CD4-positive, alpha-beta T cell (primary cell): ENCODE results near the gene SENP6. TPM values are rescaled to one million over a fixed set of nuclear protein-coding genes. Genes with fewer than 3 reads are reported as not detected.

Source experiments
- ATAC-seq: fragments of 200-7000 bp; cut with Tn5 transposase; one replicate; pipeline ENCODE4 v1.10.0; 2022; ENCODE audit warnings: mild to moderate bottlenecking; ENCODE audit not compliant: poor library complexity
- CTCF ChIA-PET: fragments of 350-600 bp; sonication (Branson Sonifier 250); formaldehyde crosslinking; loops from one replicate; lab custom pipeline; 2021; ENCODE audit warnings: antibody characterized with exemption, inconsistent platforms; lab: Charles Lee
- POLR2A ChIA-PET: fragments of 350-600 bp; sonication (Branson Sonifier 250); formaldehyde crosslinking; loops from one replicate; lab custom pipeline; 2021; ENCODE audit warnings: antibody characterized with exemption, inconsistent platforms; lab: Charles Lee
- DNase-seq, 14 experiments: peaks; one replicate each; pipeline ENCODE4 v3.0.0-alpha.2; 2013 to 2020; ENCODE audit warnings: mixed read lengths in 2 of 14
- H3K27ac ChIP-seq, 2 donors: one replicate each; pipeline versions ENCODE4 v1.5.1 to v1.7.0; 2013; ENCODE audit warnings: low read length in 2 of 2, low read depth in 1 of 2, mild to moderate bottlenecking in 1 of 2
- H3K27me3 ChIP-seq, 2 experiments: 1 replicate in 1 of 2; 2 replicates in 1 of 2; pipeline versions ENCODE4 v1.6.1 to v1.7.0; 2013; ENCODE audit warnings: low read length in 2 of 2, control low read depth in 1 of 2, mild to moderate bottlenecking in 1 of 2, moderate library complexity in 1 of 2; ENCODE audit not compliant: insufficient read depth in 2 of 2, control insufficient read depth in 1 of 2
- H3K36me3 ChIP-seq: one replicate; pipeline ENCODE4 v1.6.1; 2013; ENCODE audit warnings: low read length, control low read depth; ENCODE audit not compliant: insufficient read depth
- H3K4me1 ChIP-seq: one replicate; pipeline ENCODE4 v1.6.1; 2013; ENCODE audit warnings: low read length, control low read depth; ENCODE audit not compliant: insufficient read depth
- H3K4me3 ChIP-seq: one replicate; pipeline ENCODE4 v1.5.1; 2013; ENCODE audit warnings: mild to moderate bottlenecking, low read length, moderate library complexity
- H3K9me3 ChIP-seq, 2 experiments: 1 replicate in 1 of 2; 2 replicates in 1 of 2; pipeline versions ENCODE4 v1.6.1 to v1.7.0; 2013; ENCODE audit warnings: low read length in 2 of 2, mild to moderate bottlenecking in 2 of 2, control low read depth in 1 of 2, moderate library complexity in 1 of 2; ENCODE audit not compliant: control insufficient read depth in 1 of 2, insufficient read depth in 1 of 2
- H3K27ac Mint-ChIP-seq: one replicate; pipeline ENCODE4 v1.8.0; 2020; ENCODE audit warnings: mixed read lengths
- H3K27me3 Mint-ChIP-seq: one replicate; pipeline ENCODE4 v1.8.0; 2021; ENCODE audit warnings: mixed read lengths
- H3K36me3 Mint-ChIP-seq: one replicate; pipeline ENCODE4 v1.8.0; 2021; ENCODE audit warnings: low read depth, mixed read lengths
- H3K4me1 Mint-ChIP-seq: one replicate; pipeline ENCODE4 v1.8.0; 2021; ENCODE audit warnings: low read depth, mixed read lengths
- H3K4me3 Mint-ChIP-seq: one replicate; pipeline ENCODE4 v1.8.0; 2020; ENCODE audit warnings: mild to moderate bottlenecking, mixed read lengths
- H3K9me3 Mint-ChIP-seq: one replicate; pipeline ENCODE4 v1.8.0; 2020; ENCODE audit warnings: mixed read lengths
- intact Hi-C, 2 experiments: fragments of 100-400 bp; cut with DNase I in 1 of 2; cut with micrococcal nuclease in 1 of 2; formaldehyde crosslinking; loops; one replicate each; pipeline versions ENCODE4 v1.15.1 to v1.9.0; 2023 to 2025; cut with DNase I, micrococcal nuclease
- total RNA-seq, 174 experiments: library from RNA in 2 of 174; stranded (reverse) in 2 of 174; gene quantifications; one replicate each; pipeline ENCODE4 v1.2.3 and lab custom pipeline; 2021 to 2026
- TF ChIP-seq, protein P1 (sequence below): fragments of 200-600 bp; IDR thresholded peaks from one replicate; pipeline ENCODE4 v1.8.0; 2022; ENCODE audit warnings: antibody characterized with exemption, mild to moderate bottlenecking

The SENP6 gene
- total RNA-seq, 2 experiments from 2014 or later, result 82.0 to 94.8 TPM

DNA sequence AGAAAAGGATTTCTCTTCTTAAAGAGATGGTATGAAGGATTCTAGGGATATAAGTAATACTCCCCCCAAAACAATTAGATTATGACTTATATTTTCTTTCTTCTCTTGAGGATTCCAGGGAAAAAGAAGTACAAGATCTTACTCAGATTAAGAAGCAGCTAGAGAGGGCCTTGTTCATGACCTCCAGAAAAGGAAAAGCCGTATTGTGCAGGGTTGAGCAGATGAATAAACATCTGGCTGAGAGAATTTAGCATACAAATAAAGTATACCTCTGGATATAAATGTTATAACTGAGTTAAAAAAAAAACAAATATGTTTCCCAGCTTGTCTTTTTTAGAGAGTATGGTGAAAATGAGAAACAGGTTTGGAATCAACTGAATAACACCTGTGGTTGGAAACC lies 158.6 kb downstream of the SENP6 start:
- Histone ChIP-seq H3K27me3 (peaks cover 0 to 7% of the 10 kb centered on the region in 2 experiments), H3K4me1 (no peaks in the 10 kb centered on the region), H3K27ac (no peak overlapping the region), H3K9me3 (no peaks in the 10 kb centered on the region), H3K36me3 (no peaks in the 10 kb centered on the region), H3K4me3 (no peak overlapping the region)
- no peak overlapping the region for H3K4me3 Mint-ChIP-seq
- no peak overlapping the region for H3K27ac Mint-ChIP-seq
- H3K36me3 Mint-ChIP-seq, result no peaks in the 10 kb centered on the region
- POLR2A ChIA-PET, result no interaction called here
- intact Hi-C loops, result no loop called here
- DNase-seq (no peak), ATAC-seq (no peak)
- peaks cover 56% of the 10 kb centered on the region for H3K27me3 Mint-ChIP-seq
- no peaks in the 10 kb centered on the region for H3K9me3 Mint-ChIP-seq
- CTCF ChIA-PET, result no interaction called here
- no peaks in the 10 kb centered on the region for H3K4me1 Mint-ChIP-seq
- TF ChIP-seq, protein P1, sequence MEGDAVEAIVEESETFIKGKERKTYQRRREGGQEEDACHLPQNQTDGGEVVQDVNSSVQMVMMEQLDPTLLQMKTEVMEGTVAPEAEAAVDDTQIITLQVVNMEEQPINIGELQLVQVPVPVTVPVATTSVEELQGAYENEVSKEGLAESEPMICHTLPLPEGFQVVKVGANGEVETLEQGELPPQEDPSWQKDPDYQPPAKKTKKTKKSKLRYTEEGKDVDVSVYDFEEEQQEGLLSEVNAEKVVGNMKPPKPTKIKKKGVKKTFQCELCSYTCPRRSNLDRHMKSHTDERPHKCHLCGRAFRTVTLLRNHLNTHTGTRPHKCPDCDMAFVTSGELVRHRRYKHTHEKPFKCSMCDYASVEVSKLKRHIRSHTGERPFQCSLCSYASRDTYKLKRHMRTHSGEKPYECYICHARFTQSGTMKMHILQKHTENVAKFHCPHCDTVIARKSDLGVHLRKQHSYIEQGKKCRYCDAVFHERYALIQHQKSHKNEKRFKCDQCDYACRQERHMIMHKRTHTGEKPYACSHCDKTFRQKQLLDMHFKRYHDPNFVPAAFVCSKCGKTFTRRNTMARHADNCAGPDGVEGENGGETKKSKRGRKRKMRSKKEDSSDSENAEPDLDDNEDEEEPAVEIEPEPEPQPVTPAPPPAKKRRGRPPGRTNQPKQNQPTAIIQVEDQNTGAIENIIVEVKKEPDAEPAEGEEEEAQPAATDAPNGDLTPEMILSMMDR, result no peak

DNA sequence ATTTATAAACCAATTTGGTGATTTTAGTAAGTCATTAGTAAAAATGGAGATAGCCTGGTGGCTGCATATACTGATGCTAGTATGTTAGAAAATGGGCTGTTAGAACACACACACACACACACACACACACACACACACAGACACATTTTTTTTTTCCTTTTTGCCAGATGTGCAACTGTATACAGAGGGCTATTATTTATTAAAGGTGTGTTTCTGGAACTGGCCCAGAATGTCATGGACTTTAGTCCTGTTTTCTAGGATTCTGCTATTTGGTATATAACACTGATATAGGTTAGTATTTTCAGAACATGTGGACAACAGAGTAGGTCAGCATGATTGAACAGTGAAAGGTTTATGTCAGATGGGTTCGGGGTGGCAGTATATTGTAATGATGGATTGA lies 159.8 kb downstream of the SENP6 start:
- Mint-ChIP-seq H3K4me1 (no peaks in the 10 kb centered on the region), H3K36me3 (no peaks in the 10 kb centered on the region), H3K27ac (no peak overlapping the region), H3K9me3 (no peaks in the 10 kb centered on the region), H3K27me3 (peaks cover 48% of the 10 kb centered on the region), H3K4me3 (no peak overlapping the region)
- ChIA-PET CTCF (no interaction called here), POLR2A (no interaction called here)
- TF ChIP-seq, protein P1, result no peak
- ATAC-seq, result no peak
- DNase-seq, result no peak
- no peak overlapping the region for H3K4me3 ChIP-seq
- H3K27ac ChIP-seq, result no peak overlapping the region
- H3K27me3 ChIP-seq, result peaks cover 0 to 7% of the 10 kb centered on the region in 2 experiments
- no peaks in the 10 kb centered on the region for H3K4me1 ChIP-seq
- no peaks in the 10 kb centered on the region for H3K36me3 ChIP-seq
- intact Hi-C loops, result no loop called here
- H3K9me3 ChIP-seq, result no peaks in the 10 kb centered on the region

DNA sequence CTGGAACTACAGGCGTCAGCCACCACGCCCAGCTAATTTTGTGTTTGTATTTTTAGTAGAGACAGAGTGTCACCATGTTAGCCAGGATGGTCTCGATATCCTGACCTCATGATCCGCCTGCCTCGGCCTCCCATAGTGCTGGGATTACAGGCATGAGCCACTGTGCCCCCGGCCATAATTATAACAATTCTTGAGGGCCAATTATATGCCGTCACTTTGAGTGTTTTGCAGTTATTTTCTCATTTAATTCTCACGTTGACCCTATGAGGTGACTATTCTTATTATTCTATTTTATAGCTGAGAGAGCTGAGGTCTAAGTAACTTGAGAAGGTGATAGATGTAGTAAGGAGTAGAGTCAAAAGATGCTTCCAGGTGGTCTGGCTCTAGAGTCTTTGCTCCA lies 160.4 kb downstream of the SENP6 start:
- no peaks in the 10 kb centered on the region for H3K9me3 Mint-ChIP-seq
- Histone ChIP-seq H3K27me3 (peaks cover 0 to 7% of the 10 kb centered on the region in 2 experiments), H3K4me3 (no peak overlapping the region), H3K27ac (no peak overlapping the region), H3K9me3 (no peaks in the 10 kb centered on the region), H3K36me3 (no peaks in the 10 kb centered on the region), H3K4me1 (no peaks in the 10 kb centered on the region)
- H3K36me3 Mint-ChIP-seq, result no peaks in the 10 kb centered on the region
- no peaks in the 10 kb centered on the region for H3K4me1 Mint-ChIP-seq
- ATAC-seq (no peak), DNase-seq (no peak)
- no peak overlapping the region for H3K4me3 Mint-ChIP-seq
- intact Hi-C loops, result no loop called here
- no peak overlapping the region for H3K27ac Mint-ChIP-seq
- ChIA-PET CTCF (no interaction called here), POLR2A (no interaction called here)
- peaks cover 50% of the 10 kb centered on the region for H3K27me3 Mint-ChIP-seq
- TF ChIP-seq, protein P1, result no peak
